Measurements from ENCODE around the gene PDCL2. TPM values are rescaled to one million over a fixed set of nuclear protein-coding genes. Genes with fewer than 3 reads are reported as not detected.
"Not testable (repeated sequence)": the region's sequence is repeated elsewhere in the genome, so short reads cannot be mapped to it uniquely, and the experiment has no call there.

PDCL2 gene
- total and polyA plus RNA-seq, 12 donors = 0.94 TPM; not detected in 11

GRCh38 chr4:55553441-55554201, 38.4 kb downstream of the PDCL2 start:
- no peak overlapping the region for H3K27ac ChIP-seq
- H3K9me3 ChIP-seq (replicated peaks in 1 of 3) = no peaks in the 10 kb centered on the region
- TF ChIP-seq POLR2A (IDR thresholded peaks at IDR 0.05) (no peak), CTCF (IDR thresholded peaks at IDR 0.05) (no peak)
- no peaks in the 10 kb centered on the region for H3K27me3 ChIP-seq
- peak overlapping the region in 1 of 4 donors; percentile 10 for H3K4me3 ChIP-seq
- peaks cover 0 to 5% of the 10 kb centered on the region in 2 donors for H3K4me1 ChIP-seq (replicated peaks in 1 of 2)
- DNase-seq = peak in 6 of 7 donors; percentile 33 to 65 (median 50)
- 61 to 69% (median 66%) methylated on average over 10 of the region's 10 CpGs for WGBS, 4 donors
- intact Hi-C loops (cut with DNase I) = no loop called here
- H3K36me3 ChIP-seq (replicated peaks in 1 of 2) = no peaks in the 10 kb centered on the region

GRCh38 chr4:55551964-55552363, 40.1 kb downstream of the PDCL2 start:
- 86 to 92% (median 88%) methylated on average over 6 of the region's 6 CpGs for WGBS, 4 donors
- intact Hi-C loops (cut with DNase I); DNase-seq; H3K36me3 ChIP-seq (replicated peaks in 1 of 2); H3K4me3 ChIP-seq; H3K27ac ChIP-seq; H3K9me3 ChIP-seq (replicated peaks in 1 of 3); H3K27me3 ChIP-seq: not testable (repeated sequence)
- H3K4me1 ChIP-seq (replicated peaks in 1 of 2) = peaks cover 5 to 11% of the 10 kb centered on the region in 2 donors

- Histone ChIP-seq H3K9me3 (replicated peaks in 1 of 3) (no peaks in the 10 kb centered on the region), H3K27me3 (no peaks in the 10 kb centered on the region), H3K4me3 (no peak overlapping the region), H3K36me3 (replicated peaks in 1 of 2) (no peaks in the 10 kb centered on the region), H3K4me1 (replicated peaks in 1 of 2) (peaks cover 5 to 16% of the 10 kb centered on the region in 2 donors), H3K27ac (no peak overlapping the region)
- no peak for DNase-seq
- intact Hi-C loops (cut with DNase I) = loop anchor here (5.0 to 10.0 kb wide), 4 partner anchors 85 to 205 kb away; partner anchors contain the start of gene SRD5A3 (in 2 of the 2)
- WGBS, 4 donors = 52 to 75% (median 67%) methylated on average over 2 of the region's 2 CpGs
- TF ChIP-seq POLR2A (IDR thresholded peaks at IDR 0.05) (no peak), CTCF (IDR thresholded peaks at IDR 0.05) (no peak)
These were observed 42.2 kb downstream of the PDCL2 start for GRCh38 chr4:55549888-55550287.

- Histone ChIP-seq H3K4me3 (peak overlapping the region in 2 of 4 donors; percentile 95 to 96), H3K27ac (peak overlapping the region in 2 of 5 donors; percentile 98 to 99), H3K9me3 (replicated peaks in 1 of 3) (no peaks in the 10 kb centered on the region), H3K36me3 (replicated peaks in 1 of 2) (no peaks in the 10 kb centered on the region), H3K27me3 (no peaks in the 10 kb centered on the region), H3K4me1 (replicated peaks in 1 of 2) (peaks cover 10 to 18% of the 10 kb centered on the region in 2 donors)
- DNase-seq = no peak
- TF ChIP-seq CTCF (IDR thresholded peaks at IDR 0.05) (no peak), POLR2A (IDR thresholded peaks at IDR 0.05) (no peak)
- WGBS, 4 donors = 52 to 76% (median 67%) methylated on average over 4 of the region's 4 CpGs
- intact Hi-C loops (cut with DNase I) = loop anchor here (5.0 to 10.0 kb wide), 4 partner anchors 83 to 203 kb away; partner anchors contain the start of gene SRD5A3 (in 2 of the 2)
These were observed 44.1 kb downstream of the PDCL2 start for GRCh38 chr4:55547918-55548317.
